NCI-H1105 treated with DMSO at 0.1 percent for 48 hours (cell line): Measurements from ENCODE around the gene C5orf22.

Experiments used
- DNase-seq: peaks from one replicate; lab custom pipeline; 2025; lab: John Stamatoyannopoulos, UW

C5orf22 gene

DNA sequence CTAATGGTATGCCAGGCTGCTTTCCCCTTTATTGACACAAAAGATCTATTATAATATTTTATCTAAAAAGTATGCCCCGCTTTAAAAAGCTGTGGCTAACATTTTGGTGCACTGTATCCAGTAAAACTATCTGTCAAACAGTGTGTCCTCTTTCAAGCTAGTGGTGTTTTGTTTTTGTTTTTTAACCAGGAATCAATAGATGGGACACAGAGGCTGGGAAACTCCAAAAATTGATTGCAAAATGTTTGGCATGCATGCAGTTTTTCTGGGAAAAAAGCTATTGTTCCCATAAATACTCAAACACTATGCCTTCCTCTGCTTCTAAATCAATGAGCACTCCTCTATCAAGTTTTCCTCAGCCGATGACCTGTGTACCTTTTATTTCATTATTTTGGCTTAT is 72.5 kb downstream of the C5orf22 start:
- no peak for DNase-seq
